ENCODE data around the gene NPAS4. TPM values are rescaled to one million over a fixed set of nuclear protein-coding genes. Genes with fewer than 3 reads are reported as not detected.
A peak's percentile ranks its signal among the peaks of the same experiment; 100 is the strongest.
"Not testable (repeated sequence)": the region's sequence is repeated elsewhere in the genome, so short reads cannot be mapped to it uniquely, and the experiment has no call there.

Gene NPAS4
- not detected in 2 replicates for total RNA-seq
- long read RNA-seq, result 0 reads

DNA sequence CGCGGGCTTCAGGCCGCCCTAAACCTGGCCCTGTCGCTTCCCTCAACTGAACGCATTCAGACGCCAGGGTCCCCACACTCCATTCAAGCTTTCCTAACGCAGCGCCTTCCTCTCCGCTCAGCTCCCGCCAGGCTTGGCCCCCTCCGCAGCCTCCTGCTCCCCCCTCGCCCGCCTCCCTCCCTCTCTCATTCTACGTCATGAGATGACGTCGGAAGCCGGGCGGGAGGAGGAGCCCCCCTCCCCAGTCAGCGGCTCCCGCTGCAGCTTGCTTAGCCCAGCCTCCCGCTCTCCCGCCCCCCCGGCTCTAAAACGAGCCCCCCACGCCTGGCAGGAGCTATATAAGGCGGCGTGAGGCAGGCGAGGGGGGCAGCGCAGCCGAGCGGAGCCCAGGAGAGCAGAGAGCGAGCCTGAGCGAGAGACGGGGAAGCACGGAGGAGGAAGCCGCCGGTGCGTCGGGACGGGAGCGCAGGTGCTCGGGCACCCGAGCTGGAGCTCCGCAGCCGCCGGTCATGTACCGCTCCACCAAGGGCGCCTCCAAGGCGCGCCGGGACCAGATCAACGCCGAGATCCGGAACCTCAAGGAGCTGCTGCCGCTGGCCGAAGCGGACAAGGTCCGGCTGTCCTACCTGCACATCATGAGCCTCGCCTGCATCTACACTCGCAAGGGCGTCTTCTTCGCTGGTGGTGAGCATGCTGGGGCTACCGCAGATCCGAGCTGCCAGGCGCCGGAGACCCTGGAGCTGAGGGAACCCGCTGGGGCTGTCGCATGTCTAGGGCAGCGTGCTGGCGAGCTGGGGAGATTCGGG lies at the start of gene NPAS4:
Gene NPAS4, plus strand, starts transcription at position 365 of the 806 bp plus-strand sequence. Its CDS starts 145 bp downstream, at position 510.
- Mint-ChIP-seq H3K9me3 (ENCODE audit: low read depth) (no peaks in the 10 kb centered on the region), H3K27me3 (peaks cover 54% of the 10 kb centered on the region), H3K36me3 (ENCODE audit: insufficient read depth) (no peaks in the 10 kb centered on the region), H3K27ac (no peak within 1 kb of the TSS), H3K4me3 (ENCODE audit: low read depth) (no peak within 1 kb of the TSS), H3K4me1 (ENCODE audit: low read depth) (no peaks in the 10 kb centered on the region)
- DNase-seq (ENCODE audit: low spot score, unreplicated experiment), result no peak
- TF ChIP-seq, protein P1, sequence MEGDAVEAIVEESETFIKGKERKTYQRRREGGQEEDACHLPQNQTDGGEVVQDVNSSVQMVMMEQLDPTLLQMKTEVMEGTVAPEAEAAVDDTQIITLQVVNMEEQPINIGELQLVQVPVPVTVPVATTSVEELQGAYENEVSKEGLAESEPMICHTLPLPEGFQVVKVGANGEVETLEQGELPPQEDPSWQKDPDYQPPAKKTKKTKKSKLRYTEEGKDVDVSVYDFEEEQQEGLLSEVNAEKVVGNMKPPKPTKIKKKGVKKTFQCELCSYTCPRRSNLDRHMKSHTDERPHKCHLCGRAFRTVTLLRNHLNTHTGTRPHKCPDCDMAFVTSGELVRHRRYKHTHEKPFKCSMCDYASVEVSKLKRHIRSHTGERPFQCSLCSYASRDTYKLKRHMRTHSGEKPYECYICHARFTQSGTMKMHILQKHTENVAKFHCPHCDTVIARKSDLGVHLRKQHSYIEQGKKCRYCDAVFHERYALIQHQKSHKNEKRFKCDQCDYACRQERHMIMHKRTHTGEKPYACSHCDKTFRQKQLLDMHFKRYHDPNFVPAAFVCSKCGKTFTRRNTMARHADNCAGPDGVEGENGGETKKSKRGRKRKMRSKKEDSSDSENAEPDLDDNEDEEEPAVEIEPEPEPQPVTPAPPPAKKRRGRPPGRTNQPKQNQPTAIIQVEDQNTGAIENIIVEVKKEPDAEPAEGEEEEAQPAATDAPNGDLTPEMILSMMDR (IDR thresholded peaks at IDR 0.05; ENCODE audit: unreplicated experiment), result no peak

GRCh38 chr11:66371627-66372415 lies 49.0 kb upstream of the NPAS4 start, which contains the start of gene SLC29A2:
TSS of gene SLC29A2 (minus strand) at chr11:66371760. CDS start at chr11:66371591, 169 bp downstream.
- Mint-ChIP-seq H3K36me3 (ENCODE audit: insufficient read depth) (peaks cover 9% of the 10 kb centered on the region), H3K4me3 (ENCODE audit: low read depth) (peak within 1 kb of the TSS; percentile 90), H3K27me3 (peaks cover 3% of the 10 kb centered on the region), H3K4me1 (ENCODE audit: low read depth) (peaks cover 13% of the 10 kb centered on the region), H3K27ac (peak within 1 kb of the TSS; percentile 96), H3K9me3 (ENCODE audit: low read depth) (no peaks in the 10 kb centered on the region)
- TF ChIP-seq, protein P1 (IDR thresholded peaks at IDR 0.05; ENCODE audit: unreplicated experiment), result no peak
- peak; percentile 90 for DNase-seq (ENCODE audit: low spot score, unreplicated experiment)

DNA sequence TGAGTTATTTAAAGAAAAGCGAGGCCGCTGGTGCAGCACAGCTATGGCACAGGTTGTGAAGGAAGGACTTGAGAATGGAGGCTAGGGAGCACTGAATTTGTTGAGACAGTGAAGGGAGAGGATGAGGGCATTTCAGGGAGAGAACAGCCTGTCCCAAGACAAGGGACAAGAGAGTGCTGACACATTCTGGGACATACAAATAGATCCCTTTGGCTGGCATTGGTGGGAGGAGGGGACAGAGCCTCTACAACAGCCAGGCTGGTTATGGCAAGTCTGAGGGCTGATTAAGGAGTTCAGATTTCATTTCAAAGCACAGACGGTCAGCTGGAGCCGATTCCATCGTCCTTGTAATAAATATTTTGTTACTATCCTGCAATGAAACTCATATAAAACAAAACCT lies 47.6 kb upstream of the NPAS4 start:
- Mint-ChIP-seq H3K27ac (peak overlapping the region; percentile 19), H3K4me1 (ENCODE audit: low read depth) (peaks cover 13% of the 10 kb centered on the region), H3K36me3 (ENCODE audit: insufficient read depth) (peaks cover 5% of the 10 kb centered on the region)

GRCh38 chr11:66373690-66374287 lies 47.0 kb upstream of the NPAS4 start:
- not testable (repeated sequence) for H3K36me3 Mint-ChIP-seq (ENCODE audit: insufficient read depth); H3K9me3 Mint-ChIP-seq (ENCODE audit: low read depth); DNase-seq (ENCODE audit: low spot score, unreplicated experiment); H3K27ac Mint-ChIP-seq; H3K27me3 Mint-ChIP-seq; H3K4me3 Mint-ChIP-seq (ENCODE audit: low read depth)
- peaks cover 13% of the 10 kb centered on the region for H3K4me1 Mint-ChIP-seq (ENCODE audit: low read depth)

More for the DNA sequence above, 47.6 kb upstream of the NPAS4 start:
- Mint-ChIP-seq H3K4me3 (ENCODE audit: low read depth) (no peak overlapping the region), H3K9me3 (ENCODE audit: low read depth) (no peaks in the 10 kb centered on the region), H3K27me3 (peaks cover 6% of the 10 kb centered on the region)
- TF ChIP-seq, protein P1 (IDR thresholded peaks at IDR 0.05; ENCODE audit: unreplicated experiment), result no peak
- no peak for DNase-seq (ENCODE audit: low spot score, unreplicated experiment)

- not testable (repeated sequence) for H3K36me3 Mint-ChIP-seq (ENCODE audit: insufficient read depth); H3K4me1 Mint-ChIP-seq (ENCODE audit: low read depth); DNase-seq (ENCODE audit: low spot score, unreplicated experiment); H3K27ac Mint-ChIP-seq; H3K9me3 Mint-ChIP-seq (ENCODE audit: low read depth); H3K27me3 Mint-ChIP-seq; H3K4me3 Mint-ChIP-seq (ENCODE audit: low read depth)
Observed at GRCh38 chr11:66380264-66380663, 40.6 kb upstream of the NPAS4 start.

- not testable (repeated sequence) for H3K27me3 Mint-ChIP-seq; H3K9me3 Mint-ChIP-seq (ENCODE audit: low read depth); H3K4me3 Mint-ChIP-seq (ENCODE audit: low read depth); H3K36me3 Mint-ChIP-seq (ENCODE audit: insufficient read depth); H3K4me1 Mint-ChIP-seq (ENCODE audit: low read depth); DNase-seq (ENCODE audit: low spot score, unreplicated experiment); H3K27ac Mint-ChIP-seq
Observed at GRCh38 chr11:66384316-66384715, 36.5 kb upstream of the NPAS4 start.
